ENCODE results near the gene SCRG1. TPM values are rescaled to one million over a fixed set of nuclear protein-coding genes. Genes with fewer than 3 reads are reported as not detected.

The SCRG1 gene
- total RNA-seq, 1 donor from 2014 or later = not detected

DNA sequence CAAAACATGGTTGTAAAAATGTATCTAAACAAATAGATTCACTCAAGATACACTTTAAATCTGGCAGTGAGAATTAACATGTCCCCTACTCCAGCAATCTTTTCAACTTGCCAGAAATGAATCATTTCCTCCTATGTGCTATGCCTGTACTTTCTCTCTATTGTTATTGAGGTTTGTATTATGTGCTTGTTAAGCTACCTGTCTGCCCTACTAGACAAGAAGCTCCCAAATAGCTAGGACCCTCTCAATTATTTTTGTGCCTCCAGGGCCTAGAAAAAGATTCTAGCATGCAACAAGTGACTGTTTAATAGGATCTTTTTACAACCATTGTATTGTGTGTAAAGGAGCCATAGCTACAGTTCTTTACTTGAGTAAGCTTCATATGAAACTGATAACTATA is 31.6 kb downstream of the SCRG1 start:
- intact Hi-C loops (cut with micrococcal nuclease) = loop anchor here (5.0 kb wide), 1 partner anchor 1155 kb away; the partner anchor contains the start of gene HPGD

DNA sequence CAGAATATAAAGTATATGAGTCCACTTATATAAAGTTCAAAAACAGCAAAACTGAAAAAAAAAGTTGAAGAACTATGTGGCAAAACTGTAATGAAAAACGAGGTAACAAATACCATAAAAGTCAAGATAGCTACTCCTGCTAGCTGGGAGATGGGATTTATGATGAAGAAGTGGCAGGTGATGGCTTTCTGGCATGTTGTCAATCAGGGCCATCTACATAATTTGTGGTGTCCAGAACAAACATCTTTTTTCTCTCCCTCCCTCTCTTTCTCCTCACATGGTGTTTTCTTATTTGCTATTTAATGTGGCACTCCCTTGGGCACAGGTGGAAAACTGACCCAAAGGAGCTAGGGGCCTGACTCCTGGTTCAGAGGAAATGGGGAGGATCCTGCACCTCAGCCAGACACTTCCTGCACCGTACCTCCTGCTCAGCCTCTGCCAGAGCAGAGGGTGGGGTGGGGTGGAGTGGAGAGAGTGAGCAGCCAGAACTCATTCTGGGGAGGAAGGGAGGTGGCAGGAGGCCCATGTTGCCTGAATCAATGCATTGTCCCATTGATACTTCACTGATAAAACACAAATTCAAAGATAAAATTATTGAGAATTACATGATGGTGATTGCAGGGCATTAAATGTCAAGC is 33.4 kb downstream of the SCRG1 start:
- intact Hi-C loops (cut with micrococcal nuclease) = loop anchor here (5.0 kb wide), 1 partner anchor 1157 kb away; the partner anchor contains the start of gene HPGD

DNA sequence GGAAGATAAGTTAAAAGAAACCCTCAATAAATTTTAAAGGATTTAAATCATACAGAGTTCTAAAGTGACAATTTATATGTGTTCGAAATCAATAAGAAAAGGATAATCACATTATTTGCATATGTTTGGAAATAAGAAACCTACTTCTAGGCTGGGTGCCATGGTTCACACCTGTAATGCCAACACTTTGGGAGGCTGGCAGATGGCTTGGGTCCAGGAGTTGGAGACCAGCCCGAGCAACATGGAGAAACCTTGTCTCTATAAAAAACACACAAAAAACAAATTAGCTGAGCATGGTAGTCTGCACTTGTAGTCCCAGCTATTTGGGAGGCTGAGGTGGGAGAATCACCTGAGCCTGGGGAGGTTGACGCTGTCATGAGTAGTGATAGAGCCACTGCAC is 36.2 kb downstream of the SCRG1 start:
- intact Hi-C loops (cut with micrococcal nuclease) = no loop called here

DNA sequence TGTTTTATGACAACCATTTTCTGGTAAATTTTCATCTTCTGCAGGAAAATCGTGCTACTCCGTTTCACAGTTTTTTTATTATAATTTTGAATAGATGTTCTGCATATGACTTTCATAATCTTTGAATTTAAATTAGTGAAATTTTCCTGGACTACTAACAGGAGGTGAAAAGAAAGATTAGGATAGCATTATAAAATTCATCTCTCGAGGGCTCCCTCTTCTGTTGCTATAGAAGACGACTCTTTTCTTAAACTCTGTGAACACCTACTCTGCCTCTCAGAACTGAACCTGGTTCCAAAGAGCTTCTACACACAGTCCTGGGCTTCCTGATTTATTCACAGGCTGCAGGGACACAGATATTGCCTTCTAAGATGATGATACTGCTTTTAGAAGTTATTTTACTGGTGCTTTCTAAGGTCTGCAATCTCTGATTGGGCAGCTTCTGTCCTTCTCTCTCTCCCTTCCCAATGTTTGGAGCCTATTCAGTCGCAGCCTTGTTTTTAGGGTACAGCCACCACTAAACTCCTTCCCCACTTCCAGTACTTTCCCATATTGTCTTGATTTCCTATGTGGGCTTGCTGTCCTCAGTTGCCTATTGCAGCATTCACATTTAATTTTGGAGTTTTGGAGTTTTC is 38.2 kb downstream of the SCRG1 start:
- intact Hi-C loops (cut with micrococcal nuclease) = loop anchor here (2.0 kb wide), 1 partner anchor 42 kb away; no protein-coding TSS in a partner anchor

DNA sequence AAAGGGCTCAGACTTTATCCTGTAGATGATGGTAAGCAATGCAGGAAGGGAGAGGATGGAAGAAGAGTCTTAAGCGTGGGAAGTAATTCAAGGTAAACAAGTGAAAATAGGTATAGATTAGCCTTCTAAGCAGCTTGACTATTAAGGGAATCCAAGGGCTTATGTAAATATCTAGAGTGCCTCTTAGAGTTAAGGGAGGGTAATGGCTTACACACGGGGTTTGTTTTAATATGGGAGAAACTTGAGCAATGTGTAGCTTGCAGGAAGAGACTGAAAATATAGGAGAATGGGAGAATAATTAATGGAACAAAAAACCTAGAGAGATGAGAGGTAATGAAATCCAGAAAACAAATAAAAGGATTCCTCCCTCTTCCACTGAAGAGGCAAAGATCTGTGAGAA is 41.0 kb downstream of the SCRG1 start:
- intact Hi-C loops (cut with micrococcal nuclease) = no loop called here

DNA sequence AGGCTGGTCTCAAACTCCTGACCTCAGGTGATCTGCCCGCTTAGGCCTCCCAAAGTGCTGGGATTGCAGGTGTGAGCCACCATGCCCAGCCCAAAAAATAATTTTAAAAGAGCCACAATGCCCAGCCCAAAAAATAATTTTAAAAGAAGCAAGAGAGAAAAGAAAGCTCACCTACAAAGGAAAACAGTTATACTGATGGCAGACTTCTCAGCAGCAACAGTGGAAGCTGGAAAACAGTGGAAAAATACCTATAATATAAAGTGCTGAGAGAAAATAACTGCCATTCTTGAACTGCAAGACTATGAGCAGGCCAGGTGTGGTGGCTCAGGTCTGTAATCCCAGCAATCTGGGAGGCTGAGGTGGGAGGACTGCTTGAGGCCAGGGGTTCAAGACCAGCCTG is 51.4 kb downstream of the SCRG1 start:
- intact Hi-C loops (cut with micrococcal nuclease) = no loop called here

DNA sequence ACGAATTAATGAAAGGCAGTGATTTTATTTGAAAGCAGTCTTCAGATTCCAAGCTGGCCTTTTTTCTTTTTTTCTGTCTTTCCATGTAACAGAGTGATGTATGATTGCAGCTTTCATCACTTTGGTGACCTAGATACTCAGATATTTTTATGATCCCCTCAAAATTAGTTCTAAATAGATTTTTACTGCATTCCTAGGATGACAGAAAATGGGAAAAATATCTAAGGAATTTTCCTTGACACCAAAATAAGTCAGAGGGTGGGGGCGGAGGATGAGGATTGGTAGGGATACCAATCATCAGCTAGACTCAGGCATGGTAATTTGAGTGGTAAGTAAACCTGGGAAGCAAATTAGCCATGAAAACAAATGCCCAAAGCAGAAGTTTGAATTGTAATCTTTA is 52.8 kb downstream of the SCRG1 start:
- intact Hi-C loops (cut with micrococcal nuclease) = no loop called here

DNA sequence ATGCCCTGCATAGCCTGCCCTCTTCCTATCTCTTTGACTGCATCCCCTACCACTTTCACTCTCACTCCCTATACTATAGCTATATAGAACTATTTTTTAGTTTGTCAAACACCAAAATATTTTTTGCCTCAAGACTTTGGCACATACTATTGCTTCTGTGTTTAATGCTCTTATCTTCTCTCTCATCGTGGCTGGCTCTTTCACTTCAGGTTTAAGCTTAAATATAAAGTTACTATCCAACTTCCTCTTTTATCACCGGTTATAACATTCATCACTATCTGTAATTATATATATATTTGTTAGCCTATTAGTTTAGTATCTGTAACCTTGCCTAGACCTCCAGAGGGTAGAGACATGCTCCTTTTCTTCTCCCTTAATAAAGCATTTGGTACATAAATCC is 53.3 kb downstream of the SCRG1 start:
- intact Hi-C loops (cut with micrococcal nuclease) = no loop called here

DNA sequence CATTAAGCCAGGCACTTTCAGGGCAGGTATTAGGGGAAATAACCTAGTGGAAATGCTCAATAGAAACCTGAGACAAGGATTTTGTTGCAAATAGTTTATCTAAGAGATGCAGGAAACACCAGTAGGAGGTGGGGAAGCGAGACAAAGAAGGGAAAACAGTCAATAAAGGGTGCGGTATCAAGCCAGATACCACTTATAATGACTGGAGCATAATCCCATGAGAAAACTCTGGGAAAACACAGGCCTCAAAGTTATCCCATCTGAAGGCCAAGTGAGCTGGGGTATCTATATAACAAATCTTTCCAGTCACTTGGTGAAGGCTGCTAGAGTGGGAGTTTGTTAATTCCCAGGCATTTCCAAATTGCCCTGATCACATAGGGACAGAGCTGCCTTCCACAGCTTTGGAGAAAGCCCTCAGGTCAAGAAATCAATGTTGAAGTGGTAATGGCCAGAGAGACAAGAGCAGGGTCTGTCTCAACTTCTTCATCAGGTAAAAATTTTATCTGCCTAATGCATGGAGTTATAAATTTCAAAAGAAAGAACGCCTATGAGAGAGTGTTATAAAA is 55.0 kb downstream of the SCRG1 start:
- intact Hi-C loops (cut with micrococcal nuclease) = no loop called here

DNA sequence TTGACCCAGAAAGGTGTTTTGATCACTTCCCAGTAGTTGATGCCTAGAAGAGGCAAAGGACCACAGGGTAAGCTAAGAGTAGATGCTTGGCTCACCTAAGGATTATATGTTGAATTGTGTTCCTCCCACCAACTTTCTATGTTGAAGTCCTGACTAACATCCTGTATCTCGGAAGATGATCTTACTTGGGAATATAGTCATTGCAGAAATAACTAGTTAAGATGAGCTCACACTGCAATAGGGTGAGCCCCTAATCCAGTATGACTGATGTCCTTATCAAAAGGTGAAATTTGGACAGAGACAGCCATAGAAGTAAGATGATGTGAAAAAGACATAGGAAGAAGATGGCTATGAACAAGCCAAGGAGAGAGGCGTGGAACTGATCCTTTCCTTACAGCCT is 61.5 kb downstream of the SCRG1 start:
- intact Hi-C loops (cut with micrococcal nuclease) = no loop called here

DNA sequence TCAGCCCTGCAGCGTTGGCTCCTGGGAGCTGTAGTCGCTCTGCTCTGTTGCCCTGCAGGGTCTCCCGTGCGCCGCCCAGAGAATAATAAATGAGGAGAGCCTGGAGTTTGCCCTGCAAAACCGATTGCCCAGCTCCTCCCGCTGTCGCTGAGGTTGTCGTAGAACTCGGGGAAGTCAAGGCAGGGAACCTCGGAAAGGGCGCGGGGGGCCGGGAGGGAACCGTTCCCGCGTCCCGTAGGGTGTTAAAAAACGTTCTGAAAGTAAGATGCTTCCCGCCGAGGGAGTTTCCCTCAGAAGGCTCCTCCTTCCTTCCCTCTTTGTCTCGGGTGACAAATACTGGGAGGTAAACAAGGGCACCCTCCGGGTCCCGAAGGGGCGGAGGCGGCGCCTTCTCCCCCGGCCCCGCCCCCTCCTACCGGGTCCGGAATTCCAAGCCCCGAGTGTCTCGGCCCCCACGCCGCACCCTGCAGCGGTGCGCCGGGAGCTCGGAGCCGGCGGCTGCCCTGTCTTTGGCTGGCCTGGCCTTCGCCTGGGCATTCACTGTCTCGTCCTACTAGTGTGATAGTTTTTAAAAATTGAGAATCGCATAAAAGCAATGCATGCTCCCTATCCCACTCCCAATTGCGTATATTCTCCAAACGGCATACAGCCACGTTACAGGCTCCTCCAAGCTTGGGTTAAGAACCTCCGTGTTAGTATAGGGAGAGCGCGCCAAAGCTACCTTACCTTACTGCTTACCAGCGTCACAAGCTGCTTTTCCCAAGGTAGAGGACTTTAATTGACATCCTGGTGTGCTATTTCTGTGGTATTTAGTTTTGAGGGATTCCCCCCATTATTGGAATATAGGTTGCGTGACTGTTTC is 63.8 kb downstream of the SCRG1 start:
- intact Hi-C loops (cut with micrococcal nuclease) = loop anchor here (1.0 kb wide), 7 partner anchors 16 to 948 kb away; partner anchors contain the start of genes CEP44, FBXO8, GALNT7 and SAP30

Other genes with a start within 250 kb of the SCRG1 start
- 16.5 and 18.6 TPM in 2 replicates for gene GALNT7, start 230.3 kb downstream of the SCRG1 start, total RNA-seq
- 486 and 489 TPM in 2 replicates for gene HMGB2, start 64.8 kb downstream of the SCRG1 start, total RNA-seq
- 20.1 and 22.5 TPM in 2 replicates for gene SAP30, start 28.2 kb downstream of the SCRG1 start, total RNA-seq
- gene HAND2, start 131.1 kb upstream of the SCRG1 start, total RNA-seq = not detected in 2 replicates

Measured in T-helper 1 cell treated with Interleukin-12 subunit alpha and Interleukin-12 subunit beta and Interleukin-4 antibody, amounts not matched to agents 30 ng/mL and 1 ng/mL, for 36 hours (primary cell).